HEK293 (cell line): ENCODE measurements around the gene TMED4.

ENCODE experiments used
- ZNF157 ChIP-seq: fragments of 450-650 bp; formaldehyde crosslinking; IDR thresholded peaks from 2 replicates; pipeline ENCODE4 v1.5.1; 2016; ENCODE audit warnings: missing biosample characterization, missing genetic modification characterization
- ZNF184 ChIP-seq: fragments of 450-650 bp; IDR thresholded peaks from 2 replicates; pipeline ENCODE4 v1.5.1; 2018; ENCODE audit warnings: missing biosample characterization, mild to moderate bottlenecking, missing genetic modification characterization
- ZNF248 ChIP-seq: fragments of 450-650 bp; formaldehyde crosslinking; IDR thresholded peaks from 2 replicates; pipeline ENCODE4 v1.5.1; 2017; ENCODE audit warnings: missing biosample characterization, missing genetic modification characterization
- ZNF274 ChIP-seq, 2 experiments: fragments of 200-500 bp in 1 of 2; fragments of 450-650 bp in 1 of 2; sonication (Bioruptor generic) in 1 of 2; formaldehyde crosslinking in 1 of 2; IDR thresholded peaks; 2 replicates each; pipeline versions ENCODE4 v1.5.1 to v1.6.1; 2014 to 2016; ENCODE audit warnings: borderline replicate concordance in 1 of 2, inconsistent platforms in 1 of 2, low read length in 1 of 2, missing biosample characterization in 1 of 2, missing genetic modification characterization in 1 of 2
- ZNF292 ChIP-seq: fragments of 450-650 bp; formaldehyde crosslinking; IDR thresholded peaks from 2 replicates; pipeline ENCODE4 v1.5.1; 2016; ENCODE audit warnings: low read depth, missing biosample characterization, missing genetic modification characterization, borderline replicate concordance
- ZNF398 ChIP-seq: fragments of 450-650 bp; formaldehyde crosslinking; IDR thresholded peaks from 2 replicates; pipeline ENCODE4 v1.5.1; 2017; ENCODE audit warnings: missing biosample characterization, missing genetic modification characterization
- TF ChIP-seq, protein P1 (sequence below): fragments of 450-650 bp; formaldehyde crosslinking; optimal IDR thresholded peaks from 2 replicates; pipeline ENCODE3; 2016; ENCODE audit warnings: missing biosample characterization, mild to moderate bottlenecking, missing genetic modification characterization
- TF ChIP-seq, protein P2 (sequence below): fragments of 450-650 bp; formaldehyde crosslinking; IDR thresholded peaks from 2 replicates; pipeline ENCODE4 v1.5.1; 2016; ENCODE audit warnings: missing biosample characterization, missing genetic modification characterization
- TF ChIP-seq, protein P3 (sequence below): fragments of 450-650 bp; formaldehyde crosslinking; IDR thresholded peaks from 2 replicates; pipeline ENCODE4 v1.5.1; 2016; ENCODE audit warnings: missing biosample characterization, missing genetic modification characterization

DNA sequence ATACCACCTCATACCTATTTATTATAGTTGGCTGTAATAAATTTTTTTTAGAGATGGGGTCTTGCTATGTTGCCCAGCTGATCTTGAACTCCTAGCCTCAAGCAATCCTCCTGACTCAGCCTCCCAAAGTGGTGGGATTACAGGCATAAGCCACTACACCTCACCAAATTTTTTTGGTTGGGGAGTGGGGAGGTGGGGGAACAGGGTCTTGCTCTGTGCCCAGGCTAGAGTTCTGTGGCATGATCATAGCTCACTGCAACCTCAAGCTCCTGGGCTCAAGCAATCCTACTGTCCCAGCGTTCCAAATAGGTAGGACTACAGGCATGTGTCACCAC is 20.5 kb upstream of the TMED4 start:
- TF ChIP-seq ZNF274 (IDR thresholded peaks at IDR 0.05; ENCODE audit: low read length) (no peak), ZNF274 (tag by site-specific recombination; IDR thresholded peaks at IDR 0.05; ENCODE audit: borderline replicate concordance) (no peak), ZNF157 (no peak), ZNF248 (tag by site-specific recombination) (no peak), ZNF184 (no peak), ZNF292 (tag by site-specific recombination) (no peak), ZNF398 (tag by site-specific recombination) (no peak)
- TF ChIP-seq, protein P1, sequence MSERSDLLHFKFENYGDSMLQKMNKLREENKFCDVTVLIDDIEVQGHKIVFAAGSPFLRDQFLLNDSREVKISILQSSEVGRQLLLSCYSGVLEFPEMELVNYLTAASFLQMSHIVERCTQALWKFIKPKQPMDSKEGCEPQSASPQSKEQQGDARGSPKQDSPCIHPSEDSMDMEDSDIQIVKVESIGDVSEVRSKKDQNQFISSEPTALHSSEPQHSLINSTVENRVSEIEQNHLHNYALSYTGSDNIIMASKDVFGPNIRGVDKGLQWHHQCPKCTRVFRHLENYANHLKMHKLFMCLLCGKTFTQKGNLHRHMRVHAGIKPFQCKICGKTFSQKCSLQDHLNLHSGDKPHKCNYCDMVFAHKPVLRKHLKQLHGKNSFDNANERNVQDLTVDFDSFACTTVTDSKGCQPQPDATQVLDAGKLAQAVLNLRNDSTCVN (tag by site-specific recombination) = no peak
- TF ChIP-seq, protein P2, sequence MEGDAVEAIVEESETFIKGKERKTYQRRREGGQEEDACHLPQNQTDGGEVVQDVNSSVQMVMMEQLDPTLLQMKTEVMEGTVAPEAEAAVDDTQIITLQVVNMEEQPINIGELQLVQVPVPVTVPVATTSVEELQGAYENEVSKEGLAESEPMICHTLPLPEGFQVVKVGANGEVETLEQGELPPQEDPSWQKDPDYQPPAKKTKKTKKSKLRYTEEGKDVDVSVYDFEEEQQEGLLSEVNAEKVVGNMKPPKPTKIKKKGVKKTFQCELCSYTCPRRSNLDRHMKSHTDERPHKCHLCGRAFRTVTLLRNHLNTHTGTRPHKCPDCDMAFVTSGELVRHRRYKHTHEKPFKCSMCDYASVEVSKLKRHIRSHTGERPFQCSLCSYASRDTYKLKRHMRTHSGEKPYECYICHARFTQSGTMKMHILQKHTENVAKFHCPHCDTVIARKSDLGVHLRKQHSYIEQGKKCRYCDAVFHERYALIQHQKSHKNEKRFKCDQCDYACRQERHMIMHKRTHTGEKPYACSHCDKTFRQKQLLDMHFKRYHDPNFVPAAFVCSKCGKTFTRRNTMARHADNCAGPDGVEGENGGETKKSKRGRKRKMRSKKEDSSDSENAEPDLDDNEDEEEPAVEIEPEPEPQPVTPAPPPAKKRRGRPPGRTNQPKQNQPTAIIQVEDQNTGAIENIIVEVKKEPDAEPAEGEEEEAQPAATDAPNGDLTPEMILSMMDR (tag by site-specific recombination) = no peak
- TF ChIP-seq, protein P3, sequence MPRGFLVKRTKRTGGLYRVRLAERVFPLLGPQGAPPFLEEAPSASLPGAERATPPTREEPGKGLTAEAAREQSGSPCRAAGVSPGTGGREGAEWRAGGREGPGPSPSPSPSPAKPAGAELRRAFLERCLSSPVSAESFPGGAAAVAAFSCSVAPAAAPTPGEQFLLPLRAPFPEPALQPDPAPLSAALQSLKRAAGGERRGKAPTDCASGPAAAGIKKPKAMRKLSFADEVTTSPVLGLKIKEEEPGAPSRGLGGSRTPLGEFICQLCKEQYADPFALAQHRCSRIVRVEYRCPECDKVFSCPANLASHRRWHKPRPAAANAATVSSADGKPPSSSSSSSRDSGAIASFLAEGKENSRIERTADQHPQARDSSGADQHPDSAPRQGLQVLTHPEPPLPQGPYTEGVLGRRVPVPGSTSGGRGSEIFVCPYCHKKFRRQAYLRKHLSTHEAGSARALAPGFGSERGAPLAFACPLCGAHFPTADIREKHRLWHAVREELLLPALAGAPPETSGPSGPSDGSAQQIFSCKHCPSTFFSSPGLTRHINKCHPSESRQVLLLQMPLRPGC (tag by site-specific recombination) = no peak
